Natural killer cell (primary cell): Measurements from ENCODE around the gene PSMD8. TPM values are rescaled to one million over a fixed set of nuclear protein-coding genes. Genes with fewer than 3 reads are reported as not detected.
"Not testable (repeated sequence)": the region's sequence is repeated elsewhere in the genome, so short reads cannot be mapped to it uniquely, and the experiment has no call there.

ENCODE experiments used
- ATAC-seq, 3 donors: fragments of 150-1000 bp in 2 of 3; fragments of 200-7000 bp in 1 of 3; cut with Tn5 transposase; 1 replicate in 1 of 3; 2 replicates in 2 of 3; pipeline ENCODE4 v1.10.0; 2021; ENCODE audit warnings: mild to moderate bottlenecking in 2 of 3, moderate library complexity in 2 of 3
- DNase-seq, 2 donors: peaks; one replicate each; pipeline versions ENCODE4 v3.0.0 to v3.0.0-alpha.2; 2013 to 2021; ENCODE audit warnings: mixed read lengths in 1 of 2
- H3K27ac ChIP-seq: one replicate; pipeline ENCODE4 v1.5.1; 2013; ENCODE audit warnings: mild to moderate bottlenecking, low read length
- H3K27me3 ChIP-seq: one replicate; pipeline ENCODE4 v1.6.1; 2013; ENCODE audit warnings: low read length; ENCODE audit not compliant: control insufficient read depth, insufficient read depth
- H3K36me3 ChIP-seq: one replicate; pipeline ENCODE4 v1.6.1; 2013; ENCODE audit warnings: low read length; ENCODE audit not compliant: control insufficient read depth, insufficient read depth
- H3K4me1 ChIP-seq: one replicate; pipeline ENCODE4 v1.6.1; 2013; ENCODE audit warnings: low read length; ENCODE audit not compliant: control insufficient read depth, insufficient read depth
- H3K4me3 ChIP-seq: one replicate; pipeline ENCODE4 v1.5.1; 2013; ENCODE audit warnings: low read length
- H3K9me3 ChIP-seq: one replicate; pipeline ENCODE4 v1.6.1; 2013; ENCODE audit warnings: low read length; ENCODE audit not compliant: control insufficient read depth, insufficient read depth
- H3K27ac Mint-ChIP-seq, 2 donors: one replicate each; pipeline ENCODE4 v1.8.0; 2022; ENCODE audit warnings: mild to moderate bottlenecking in 2 of 2, mixed read lengths in 2 of 2, moderate library complexity in 1 of 2
- H3K27me3 Mint-ChIP-seq, 2 donors: one replicate each; pipeline ENCODE4 v1.8.0; 2022; ENCODE audit warnings: low read depth in 2 of 2, mixed read lengths in 2 of 2
- H3K36me3 Mint-ChIP-seq: one replicate; pipeline ENCODE4 v1.8.0; 2022; ENCODE audit warnings: mixed read lengths
- H3K4me1 Mint-ChIP-seq, 2 donors: one replicate each; pipeline ENCODE4 v1.8.0; 2022; ENCODE audit warnings: mixed read lengths in 2 of 2
- H3K4me3 Mint-ChIP-seq: one replicate; pipeline ENCODE4 v1.8.0; 2022; ENCODE audit warnings: mild to moderate bottlenecking, moderate library complexity, mixed read lengths
- H3K9me3 Mint-ChIP-seq, 2 donors: one replicate each; pipeline ENCODE4 v1.8.0; 2022; ENCODE audit warnings: mixed read lengths in 2 of 2
- WGBS: methylation state at CpG from one replicate; pipeline ENCODE4 v1.1.7; 2013; ENCODE audit warnings: missing lambda C conversion rate; ENCODE audit not compliant: insufficient coverage; 5-methylcytosine and 5-hydroxymethylcytosine counted together
- intact Hi-C: fragments of 100-400 bp; cut with micrococcal nuclease; formaldehyde crosslinking; loops from one replicate; pipeline ENCODE4 v1.14.2; 2022
- total RNA-seq, 4 donors: library from RNA; stranded (reverse); fragments of 120-200 nt in 1 of 4; gene quantifications; one replicate each; pipeline versions ENCODE4 v1.2.3 to v1.2.4, GENCODE V29; 2013 to 2022
- TF ChIP-seq, protein P1 (sequence below): fragments of 200-600 bp; IDR thresholded peaks from one replicate; pipeline ENCODE4 v1.8.0; 2022; ENCODE audit warnings: antibody characterized with exemption

The PSMD8 gene
- total RNA-seq, 3 donors from 2014 or later (not counting 1 experiment from before 2014, with no cell fraction given), result 109 to 115 (median 109) TPM

GRCh38 chr19:38425810-38426466 lies 51.6 kb downstream of the PSMD8 start, which contains the start of gene RASGRP4:
Gene RASGRP4 (minus strand): TSS chr19:38426219. CDS start chr19:38426091, 128 bp downstream.
- Histone ChIP-seq H3K4me1 (peaks cover 10% of the 10 kb centered on the region), H3K9me3 (no peaks in the 10 kb centered on the region), H3K4me3 (peak within 1 kb of the TSS; percentile 9), H3K36me3 (no peaks in the 10 kb centered on the region), H3K27ac (no peak within 1 kb of the TSS), H3K27me3 (no peaks in the 10 kb centered on the region)
- H3K36me3 Mint-ChIP-seq, result no peaks in the 10 kb centered on the region
- DNase-seq, result peak in 1 of 2 donors; percentile 64
- peak within 1 kb of the TSS; percentile 47 for H3K4me3 Mint-ChIP-seq
- 18% methylated on average over 16 of the region's 20 CpGs for WGBS
- H3K4me1 Mint-ChIP-seq, result peaks cover 5 to 13% of the 10 kb centered on the region in 2 donors
- TF ChIP-seq, protein P1, sequence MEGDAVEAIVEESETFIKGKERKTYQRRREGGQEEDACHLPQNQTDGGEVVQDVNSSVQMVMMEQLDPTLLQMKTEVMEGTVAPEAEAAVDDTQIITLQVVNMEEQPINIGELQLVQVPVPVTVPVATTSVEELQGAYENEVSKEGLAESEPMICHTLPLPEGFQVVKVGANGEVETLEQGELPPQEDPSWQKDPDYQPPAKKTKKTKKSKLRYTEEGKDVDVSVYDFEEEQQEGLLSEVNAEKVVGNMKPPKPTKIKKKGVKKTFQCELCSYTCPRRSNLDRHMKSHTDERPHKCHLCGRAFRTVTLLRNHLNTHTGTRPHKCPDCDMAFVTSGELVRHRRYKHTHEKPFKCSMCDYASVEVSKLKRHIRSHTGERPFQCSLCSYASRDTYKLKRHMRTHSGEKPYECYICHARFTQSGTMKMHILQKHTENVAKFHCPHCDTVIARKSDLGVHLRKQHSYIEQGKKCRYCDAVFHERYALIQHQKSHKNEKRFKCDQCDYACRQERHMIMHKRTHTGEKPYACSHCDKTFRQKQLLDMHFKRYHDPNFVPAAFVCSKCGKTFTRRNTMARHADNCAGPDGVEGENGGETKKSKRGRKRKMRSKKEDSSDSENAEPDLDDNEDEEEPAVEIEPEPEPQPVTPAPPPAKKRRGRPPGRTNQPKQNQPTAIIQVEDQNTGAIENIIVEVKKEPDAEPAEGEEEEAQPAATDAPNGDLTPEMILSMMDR, result no peak
- H3K9me3 Mint-ChIP-seq, result no peaks in the 10 kb centered on the region
- peak in 2 of 3 donors; percentile 53 to 73 for ATAC-seq
- intact Hi-C loops, result no loop called here
- H3K27ac Mint-ChIP-seq, result peak within 1 kb of the TSS in 1 of 2 donors; percentile 60
- peaks cover 4 to 6% of the 10 kb centered on the region in 2 donors for H3K27me3 Mint-ChIP-seq

DNA sequence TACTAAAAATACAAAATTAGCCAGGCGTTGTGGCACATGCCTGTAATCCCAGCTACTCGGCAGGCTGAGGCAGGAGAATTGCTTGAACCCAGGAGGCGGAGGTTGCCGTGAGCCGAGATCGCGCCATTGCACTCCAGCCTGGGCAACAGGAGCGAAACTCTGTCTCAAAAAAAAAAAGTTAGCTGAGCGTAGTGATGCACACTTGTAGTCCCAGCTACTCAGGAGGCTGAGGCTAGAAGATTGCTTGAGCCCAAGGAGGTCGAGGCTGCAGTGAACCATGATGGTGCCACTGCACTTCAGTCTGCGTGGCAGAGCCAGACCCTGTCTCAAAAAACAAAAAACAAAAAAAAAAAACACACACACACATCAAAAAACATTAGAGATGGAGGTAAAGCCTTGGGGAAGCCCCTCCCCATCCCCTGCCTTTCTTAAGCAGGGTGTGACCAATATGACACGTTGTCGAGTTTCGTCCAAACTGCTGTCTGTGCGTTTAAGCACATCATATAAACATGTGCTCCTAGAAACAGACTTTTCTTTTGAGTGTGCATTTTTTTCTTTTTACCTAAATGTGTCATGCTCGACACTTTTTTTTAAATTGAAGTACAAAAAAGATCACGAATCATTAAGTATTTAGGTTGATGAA lies 52.8 kb downstream of the PSMD8 start:
- H3K27ac Mint-ChIP-seq, H3K4me3 Mint-ChIP-seq, H3K9me3 ChIP-seq, H3K27me3 ChIP-seq, H3K27ac ChIP-seq, ATAC-seq, H3K36me3 Mint-ChIP-seq, H3K36me3 ChIP-seq, H3K9me3 Mint-ChIP-seq, H3K4me1 ChIP-seq, intact Hi-C loops, H3K4me3 ChIP-seq, H3K27me3 Mint-ChIP-seq: not testable (repeated sequence)
- H3K4me1 Mint-ChIP-seq, result peaks cover 5 to 13% of the 10 kb centered on the region in 2 donors
- WGBS, result 63% methylated on average over 15 of the region's 17 CpGs
- peak in 1 of 2 donors; percentile 56 for DNase-seq

GRCh38 chr19:38429055-38429810 lies 54.9 kb downstream of the PSMD8 start:
- TF ChIP-seq, protein P1, result no peak
- H3K27me3 ChIP-seq, result peaks cover 6% of the 10 kb centered on the region
- intact Hi-C loops, result no loop called here
- no peak for DNase-seq
- H3K4me1 ChIP-seq, result peaks cover 16% of the 10 kb centered on the region
- H3K36me3 Mint-ChIP-seq, result no peaks in the 10 kb centered on the region
- H3K4me1 Mint-ChIP-seq, result peaks cover 11 to 23% of the 10 kb centered on the region in 2 donors
- H3K27ac ChIP-seq, result no peak overlapping the region
- H3K27me3 Mint-ChIP-seq, result peaks cover 8 to 11% of the 10 kb centered on the region in 2 donors
- H3K36me3 ChIP-seq, result no peaks in the 10 kb centered on the region
- ATAC-seq, result no peak
- H3K9me3 ChIP-seq, result no peaks in the 10 kb centered on the region
- H3K27ac Mint-ChIP-seq, result no peak overlapping the region
- H3K4me3 Mint-ChIP-seq, result no peak overlapping the region
- no peak overlapping the region for H3K4me3 ChIP-seq
- no peaks in the 10 kb centered on the region for H3K9me3 Mint-ChIP-seq
- WGBS, result 63% methylated on average over 14 of the region's 14 CpGs

DNA sequence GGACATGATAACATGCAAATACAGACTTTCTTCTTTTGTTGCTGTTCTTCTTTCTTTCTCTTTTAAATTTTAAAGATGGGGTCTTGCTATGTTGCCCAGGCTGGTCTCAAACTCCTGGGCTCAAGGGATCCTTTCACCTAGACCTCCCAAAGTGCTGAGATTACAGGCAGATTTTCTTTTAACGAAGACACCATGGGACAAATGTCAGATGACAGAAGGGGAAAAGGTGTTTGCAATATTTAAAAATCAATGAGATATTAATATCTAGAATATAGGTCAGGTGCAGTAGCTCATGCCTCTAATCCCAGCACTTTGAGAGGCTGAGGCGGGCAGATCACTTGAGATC lies 55.4 kb downstream of the PSMD8 start:
- TF ChIP-seq, protein P1, result no peak
- 91% methylated on average over 2 of the region's 2 CpGs for WGBS
- ATAC-seq, result no peak
- no peaks in the 10 kb centered on the region for H3K36me3 Mint-ChIP-seq
- H3K4me1 Mint-ChIP-seq, result peaks cover 11 to 27% of the 10 kb centered on the region in 2 donors
- Histone ChIP-seq H3K4me1 (peaks cover 16% of the 10 kb centered on the region), H3K36me3 (no peaks in the 10 kb centered on the region), H3K27ac (no peak overlapping the region), H3K9me3 (no peaks in the 10 kb centered on the region), H3K4me3 (no peak overlapping the region), H3K27me3 (peaks cover 11% of the 10 kb centered on the region)
- intact Hi-C loops, result no loop called here
- no peak overlapping the region for H3K27ac Mint-ChIP-seq
- H3K9me3 Mint-ChIP-seq, result no peaks in the 10 kb centered on the region
- DNase-seq, result no peak
- no peak overlapping the region for H3K4me3 Mint-ChIP-seq
- peaks cover 13 to 16% of the 10 kb centered on the region in 2 donors for H3K27me3 Mint-ChIP-seq
